Measurements from ENCODE around the gene KLHL29.

Gene KLHL29

GRCh38 chr2:23563673-23564614 lies 179.0 kb downstream of the KLHL29 start:
- in situ Hi-C loops (cut with HindIII; ENCODE audit: low sequenced_read_pairs) = no loop called here

GRCh38 chr2:23564615-23564960 lies 179.6 kb downstream of the KLHL29 start:
- in situ Hi-C loops (cut with HindIII; ENCODE audit: low sequenced_read_pairs) = no loop called here

- in situ Hi-C loops (cut with HindIII; ENCODE audit: low sequenced_read_pairs) = no loop called here
These were observed 180.4 kb downstream of the KLHL29 start for GRCh38 chr2:23565374-23565773.

GRCh38 chr2:23565814-23566213 lies 180.8 kb downstream of the KLHL29 start:
- in situ Hi-C loops (cut with HindIII; ENCODE audit: low sequenced_read_pairs) = no loop called here

- in situ Hi-C loops (cut with HindIII; ENCODE audit: low sequenced_read_pairs) = no loop called here
These were observed 181.5 kb downstream of the KLHL29 start for GRCh38 chr2:23566241-23567142.

- in situ Hi-C loops (cut with HindIII; ENCODE audit: low sequenced_read_pairs) = no loop called here
These were observed 182.3 kb downstream of the KLHL29 start for GRCh38 chr2:23567161-23567756.

GRCh38 chr2:23568211-23568610 lies 183.2 kb downstream of the KLHL29 start:
- in situ Hi-C loops (cut with HindIII; ENCODE audit: low sequenced_read_pairs) = no loop called here

- in situ Hi-C loops (cut with HindIII; ENCODE audit: low sequenced_read_pairs) = no loop called here
These were observed 183.7 kb downstream of the KLHL29 start for GRCh38 chr2:23568626-23569190.

GRCh38 chr2:23569761-23570365 lies 184.9 kb downstream of the KLHL29 start:
- in situ Hi-C loops (cut with HindIII; ENCODE audit: low sequenced_read_pairs) = no loop called here

GRCh38 chr2:23571085-23571484 lies 186.1 kb downstream of the KLHL29 start:
- in situ Hi-C loops (cut with HindIII; ENCODE audit: low sequenced_read_pairs) = no loop called here

GRCh38 chr2:23571527-23572282 lies 186.7 kb downstream of the KLHL29 start:
- in situ Hi-C loops (cut with HindIII; ENCODE audit: low sequenced_read_pairs) = no loop called here

- in situ Hi-C loops (cut with HindIII; ENCODE audit: low sequenced_read_pairs) = no loop called here
These were observed 190.1 kb downstream of the KLHL29 start for GRCh38 chr2:23574919-23575654.

- in situ Hi-C loops (cut with HindIII; ENCODE audit: low sequenced_read_pairs) = no loop called here
These were observed 194.1 kb downstream of the KLHL29 start for GRCh38 chr2:23578964-23579671.

- in situ Hi-C loops (cut with HindIII; ENCODE audit: low sequenced_read_pairs) = no loop called here
These were observed 194.7 kb downstream of the KLHL29 start for GRCh38 chr2:23579674-23580073.

- in situ Hi-C loops (cut with HindIII; ENCODE audit: low sequenced_read_pairs) = no loop called here
These were observed 198.5 kb downstream of the KLHL29 start for GRCh38 chr2:23583467-23583866.

- in situ Hi-C loops (cut with HindIII; ENCODE audit: low sequenced_read_pairs) = no loop called here
These were observed 199.2 kb downstream of the KLHL29 start for GRCh38 chr2:23584054-23584745.

GRCh38 chr2:23585273-23586170 lies 200.5 kb downstream of the KLHL29 start:
- in situ Hi-C loops (cut with HindIII; ENCODE audit: low sequenced_read_pairs) = no loop called here
